GM23338 (cell line): ENCODE measurements around the gene ANKRD62. TPM values are rescaled to one million over a fixed set of nuclear protein-coding genes. Genes with fewer than 3 reads are reported as not detected.

Source experiments
- ATAC-seq: fragments of 200-7000 bp; cut with Tn5 transposase; 3 replicates; pipeline ENCODE4 v1.9.1; 2020
- DNase-seq: peaks from one replicate; pipeline ENCODE4 v3.0.0-alpha.2; 2015; ENCODE audit warnings: low spot score
- H2AFZ ChIP-seq: fragments of 200-600 bp; sonication (generic); 2 replicates; pipeline ENCODE4 v1.8.0; 2016; ENCODE audit warnings: antibody characterized with exemption, mild to moderate bottlenecking, moderate library complexity
- H3F3A ChIP-seq: fragments of 200-600 bp; sonication (generic); replicated peaks from 2 replicates; pipeline ENCODE4 v1.8.0; 2017; ENCODE audit warnings: antibody characterized with exemption, mixed run types, low read depth
- H3K27ac ChIP-seq: fragments of 200-600 bp; sonication (generic); 2 replicates; pipeline ENCODE4 v1.6.1; 2016; ENCODE audit warnings: low read depth
- H3K27me3 ChIP-seq: fragments of 200-600 bp; sonication (generic); 2 replicates; pipeline ENCODE4 v1.8.0; 2016; ENCODE audit warnings: mild to moderate bottlenecking, mixed run types, moderate library complexity; ENCODE audit not compliant: insufficient read depth
- H3K36me3 ChIP-seq: fragments of 200-600 bp; sonication (generic); 2 replicates; pipeline ENCODE4 v1.8.0; 2016; ENCODE audit warnings: mild to moderate bottlenecking; ENCODE audit not compliant: insufficient read depth
- H3K4me1 ChIP-seq: fragments of 200-600 bp; sonication (generic); 2 replicates; pipeline ENCODE4 v1.8.0; 2016; ENCODE audit warnings: mild to moderate bottlenecking, moderate library complexity; ENCODE audit not compliant: insufficient read depth
- H3K4me2 ChIP-seq: fragments of 200-600 bp; sonication (generic); 2 replicates; pipeline ENCODE4 v1.7.1; 2017; ENCODE audit warnings: mixed run types
- H3K4me3 ChIP-seq: fragments of 200-600 bp; sonication (generic); 2 replicates; pipeline ENCODE4 v1.6.1; 2016; ENCODE audit warnings: mixed run types
- H3K79me2 ChIP-seq: fragments of 200-600 bp; sonication (generic); replicated peaks from 2 replicates; pipeline ENCODE4 v1.8.0; 2017; ENCODE audit warnings: mild to moderate bottlenecking; ENCODE audit not compliant: insufficient read depth
- H3K9me2 ChIP-seq: fragments of 200-600 bp; sonication (generic); 2 replicates; pipeline ENCODE4 v1.8.0; 2017; ENCODE audit not compliant: insufficient read depth
- H4K20me1 ChIP-seq: fragments of 200-600 bp; sonication (generic); replicated peaks from 2 replicates; pipeline ENCODE4 v1.8.0; 2017; ENCODE audit warnings: mild to moderate bottlenecking; ENCODE audit not compliant: insufficient read depth
- H3K27ac Mint-ChIP-seq: 2 replicates; pipeline ENCODE4 v1.8.0; 2020; ENCODE audit warnings: inconsistent platforms, mild to moderate bottlenecking, moderate library complexity, mixed read lengths
- H3K27me3 Mint-ChIP-seq: 3 replicates; pipeline ENCODE4 v1.8.0; 2022; ENCODE audit warnings: low read depth, mild to moderate bottlenecking, moderate library complexity, mixed read lengths, inconsistent platforms; ENCODE audit not compliant: insufficient read depth, poor library complexity
- H3K36me3 Mint-ChIP-seq: 3 replicates; pipeline ENCODE4 v1.8.0; 2021; ENCODE audit warnings: low read depth, mild to moderate bottlenecking, inconsistent platforms, moderate library complexity, mixed read lengths
- H3K4me1 Mint-ChIP-seq: 3 replicates; pipeline ENCODE4 v1.8.0; 2020; ENCODE audit warnings: mild to moderate bottlenecking, inconsistent platforms, mixed read lengths
- H3K4me3 Mint-ChIP-seq: 3 replicates; pipeline ENCODE4 v1.8.0; 2021; ENCODE audit warnings: moderate library complexity, mild to moderate bottlenecking, inconsistent platforms, mixed read lengths
- H3K9me3 Mint-ChIP-seq: 3 replicates; pipeline ENCODE4 v1.8.0; 2020; ENCODE audit warnings: moderate library complexity, mild to moderate bottlenecking, inconsistent platforms, mixed read lengths
- CREB1 ChIP-seq: fragments of 250-450 bp; sonication (Bioruptor Pico); IDR thresholded peaks from 2 replicates; pipeline ENCODE4 v1.5.0; 2020; ENCODE audit warnings: low read depth, mild to moderate bottlenecking, moderate library complexity
- ETS1 ChIP-seq: IDR thresholded peaks from 2 replicates; pipeline ENCODE4 v1.6.1; 2016; ENCODE audit warnings: antibody characterized with exemption
- EZH2 ChIP-seq: fragments of 200-600 bp; sonication (generic); IDR thresholded peaks from one replicate; pipeline ENCODE4 v1.8.0; 2017; ENCODE audit warnings: antibody characterized with exemption, mild to moderate bottlenecking, low read depth; ENCODE audit not compliant: unreplicated experiment
- EZH2phosphoT487 ChIP-seq: fragments of 200-600 bp; sonication (generic); IDR thresholded peaks from one replicate; pipeline ENCODE4 v1.8.1; 2018; ENCODE audit warnings: antibody characterized with exemption; ENCODE audit not compliant: unreplicated experiment
- JUNB ChIP-seq: IDR thresholded peaks from one replicate; pipeline ENCODE4 v1.6.1; 2016; ENCODE audit warnings: antibody characterized with exemption; ENCODE audit not compliant: unreplicated experiment
- NANOG ChIP-seq: IDR thresholded peaks from 2 replicates; pipeline ENCODE4 v1.6.1; 2016; ENCODE audit warnings: antibody characterized with exemption, borderline replicate concordance
- POLR2AphosphoS5 ChIP-seq: IDR thresholded peaks from 2 replicates; pipeline ENCODE4 v1.6.1; 2016; ENCODE audit warnings: antibody characterized with exemption, low read depth
- REST ChIP-seq: IDR thresholded peaks from one replicate; pipeline ENCODE4 v1.6.1; 2018; ENCODE audit warnings: antibody characterized with exemption; ENCODE audit not compliant: unreplicated experiment
- STAT1 ChIP-seq: IDR thresholded peaks from one replicate; pipeline ENCODE4 v1.6.1; 2016; ENCODE audit warnings: antibody characterized with exemption; ENCODE audit not compliant: unreplicated experiment
- ZNF114 ChIP-seq: fragments of 250-450 bp; sonication (Bioruptor Pico); IDR thresholded peaks from 2 replicates; pipeline ENCODE4 v1.5.0; 2020; ENCODE audit warnings: mild to moderate bottlenecking, moderate library complexity
- ZNF331 ChIP-seq: fragments of 250-450 bp; sonication (Bioruptor Pico); IDR thresholded peaks from 2 replicates; pipeline ENCODE4 v1.5.0; 2020; ENCODE audit warnings: low read depth, mild to moderate bottlenecking, moderate library complexity
- ZNF462 ChIP-seq: fragments of 250-450 bp; sonication (Bioruptor Pico); IDR thresholded peaks from 2 replicates; pipeline ENCODE4 v1.5.0; 2020; ENCODE audit warnings: mild to moderate bottlenecking, moderate library complexity
- polyA plus RNA-seq: library from polyadenylated mRNA; unstranded; fragments of >200 nt; fragmentation: Nextera tagmentation; extraction: Ambion mirVana; gene quantifications from 2 replicates; pipeline ENCODE4 v1.2.1, GENCODE V29; 2016
- total RNA-seq: library from RNA; depleted of rRNA; stranded (reverse); fragments of >200 nt; shearing (Covaris generic); gene quantifications from 2 replicates; pipeline ENCODE4 v1.2.3, GENCODE V29; 2014
- TF ChIP-seq, protein P1 (sequence below), 2 experiments: fragments of 200-600 bp in 1 of 2; sonication (generic) in 1 of 2; conservative IDR thresholded peaks; 2 replicates each; pipeline versions ENCODE4 v1.5.1 to v1.6.1; 2016 to 2017; ENCODE audit warnings: antibody characterized with exemption in 2 of 2, low read depth in 2 of 2, mild to moderate bottlenecking in 2 of 2, moderate library complexity in 1 of 2

Gene ANKRD62
- total and polyA plus RNA-seq, 2 experiments from 2014 or later, result not detected

DNA sequence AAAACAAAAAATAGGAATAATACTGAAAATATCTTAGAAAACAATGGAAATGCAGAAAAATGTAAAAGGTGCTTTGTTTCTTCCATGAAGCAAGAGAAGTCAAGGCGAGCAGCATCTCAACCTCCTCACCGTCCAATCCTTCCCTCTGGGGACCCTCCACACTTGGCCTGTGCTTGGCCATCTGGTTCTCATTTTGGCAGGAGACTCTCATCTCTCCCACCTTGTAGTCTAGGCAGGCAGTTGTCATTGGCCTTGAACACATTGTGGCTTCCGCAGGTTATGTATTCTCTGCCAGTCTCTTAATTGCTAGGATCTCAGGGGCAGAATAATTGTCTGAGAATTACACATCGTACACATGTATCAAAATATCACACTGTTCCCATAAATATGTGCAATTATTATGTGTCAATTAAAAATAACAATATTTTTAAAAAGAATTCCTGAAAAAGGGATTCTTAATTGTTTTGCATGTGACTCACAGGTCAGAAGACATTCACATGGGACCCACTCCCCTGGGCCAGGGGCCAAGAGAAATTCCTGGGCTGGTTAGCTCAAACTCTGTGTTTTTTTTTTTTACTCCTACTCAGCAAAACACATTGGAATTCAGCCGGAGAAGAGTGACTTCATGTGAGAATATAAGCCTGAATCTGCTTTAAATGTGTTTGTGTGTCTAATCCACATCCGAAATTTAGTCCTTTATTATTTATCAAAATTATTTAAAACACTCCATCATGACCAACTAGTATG lies 14.0 kb upstream of the ANKRD62 start:
- no peaks in the 10 kb centered on the region for H3K79me2 ChIP-seq
- TF ChIP-seq ZNF462, result no peak
- no peak for TF ChIP-seq NANOG
- no peak for TF ChIP-seq POLR2AphosphoS5
- TF ChIP-seq ETS1, result no peak
- no peak for TF ChIP-seq ZNF331 (CRISPR knock-in tag)
- no peak for TF ChIP-seq JUNB
- TF ChIP-seq STAT1, result no peak
- TF ChIP-seq REST, result no peak
- no peak for TF ChIP-seq ZNF114 (CRISPR knock-in tag)
- no peak for TF ChIP-seq EZH2
- no peak for TF ChIP-seq CREB1 (CRISPR knock-in tag)
- no peak for TF ChIP-seq EZH2phosphoT487
- TF ChIP-seq, protein P1, sequence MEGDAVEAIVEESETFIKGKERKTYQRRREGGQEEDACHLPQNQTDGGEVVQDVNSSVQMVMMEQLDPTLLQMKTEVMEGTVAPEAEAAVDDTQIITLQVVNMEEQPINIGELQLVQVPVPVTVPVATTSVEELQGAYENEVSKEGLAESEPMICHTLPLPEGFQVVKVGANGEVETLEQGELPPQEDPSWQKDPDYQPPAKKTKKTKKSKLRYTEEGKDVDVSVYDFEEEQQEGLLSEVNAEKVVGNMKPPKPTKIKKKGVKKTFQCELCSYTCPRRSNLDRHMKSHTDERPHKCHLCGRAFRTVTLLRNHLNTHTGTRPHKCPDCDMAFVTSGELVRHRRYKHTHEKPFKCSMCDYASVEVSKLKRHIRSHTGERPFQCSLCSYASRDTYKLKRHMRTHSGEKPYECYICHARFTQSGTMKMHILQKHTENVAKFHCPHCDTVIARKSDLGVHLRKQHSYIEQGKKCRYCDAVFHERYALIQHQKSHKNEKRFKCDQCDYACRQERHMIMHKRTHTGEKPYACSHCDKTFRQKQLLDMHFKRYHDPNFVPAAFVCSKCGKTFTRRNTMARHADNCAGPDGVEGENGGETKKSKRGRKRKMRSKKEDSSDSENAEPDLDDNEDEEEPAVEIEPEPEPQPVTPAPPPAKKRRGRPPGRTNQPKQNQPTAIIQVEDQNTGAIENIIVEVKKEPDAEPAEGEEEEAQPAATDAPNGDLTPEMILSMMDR (conservative IDR thresholded peaks at IDR 0.05; ENCODE audit: low read depth in 2 of 2), result no peak
- Mint-ChIP-seq H3K27ac (no peak overlapping the region), H3K27me3 (peaks cover 7% of the 10 kb centered on the region), H3K4me1 (no peaks in the 10 kb centered on the region), H3K4me3 (no peak overlapping the region), H3K9me3 (no peaks in the 10 kb centered on the region), H3K36me3 (no peaks in the 10 kb centered on the region)
- 0 out of 2 replicates have a peak, but pooled peaks cover 4% of the 10 kb centered on the region for H3K4me1 ChIP-seq
- no peak overlapping the region for H2AFZ ChIP-seq
- no peak for ATAC-seq
- no peak overlapping the region for H3K4me2 ChIP-seq
- no peaks in the 10 kb centered on the region for H3K36me3 ChIP-seq
- H3K4me3 ChIP-seq, result no peak overlapping the region
- no peak for DNase-seq
- peaks cover 14% of the 10 kb centered on the region; the same call in 1 of the 2 replicates for H3K27me3 ChIP-seq
- 0 out of 2 replicates have a peak, but pooled peaks cover 6% of the 10 kb centered on the region for H3F3A ChIP-seq
- no peaks in the 10 kb centered on the region for H3K9me2 ChIP-seq
- no peak overlapping the region for H3K27ac ChIP-seq
- no peaks in the 10 kb centered on the region for H4K20me1 ChIP-seq
